HL-60 (cell line): ENCODE data around the gene MED17.

Experiments used
- CTCF ChIP-seq: IDR thresholded peaks from one replicate; pipeline ENCODE4 v1.5.1; 2011; ENCODE audit warnings: low read length, control low read depth, inconsistent platforms; ENCODE audit not compliant: insufficient read depth
- GABPA ChIP-seq: IDR thresholded peaks from 2 replicates; pipeline ENCODE4 v1.6.1; 2012; ENCODE audit warnings: low read depth

GRCh38 chr11:93814966-93815633 lies 31.0 kb downstream of the MED17 start:
- TF ChIP-seq CTCF (no peak), GABPA (no peak)
